AG10803 (cell line): ENCODE data around the gene MAG.

Experiments
- DNase-seq: peaks from one replicate; pipeline ENCODE4 v3.0.0; 2010; ENCODE audit warnings: low read depth
- H3K4me3 ChIP-seq: 2 replicates; pipeline ENCODE4 v1.5.1; 2011; ENCODE audit warnings: mild to moderate bottlenecking, low read length, control low read depth
- CTCF ChIP-seq: conservative IDR thresholded peaks from 2 replicates; pipeline ENCODE4 v1.5.1; 2011; ENCODE audit warnings: mild to moderate bottlenecking, low read length, control low read depth, inconsistent platforms

The MAG gene

GRCh38 chr19:35251456-35251855, 40.5 kb upstream of the MAG start:
- no peak for DNase-seq
- no peak for TF ChIP-seq CTCF

GRCh38 chr19:35253316-35254286, 38.4 kb upstream of the MAG start:
- H3K4me3 ChIP-seq: no peak overlapping the region
- no peak for DNase-seq
- TF ChIP-seq CTCF: no peak

More at GRCh38 chr19:35251456-35251855, 40.5 kb upstream of the MAG start:
- no peak overlapping the region for H3K4me3 ChIP-seq

- DNase-seq: no peak
- no peak overlapping the region for H3K4me3 ChIP-seq
- no peak for TF ChIP-seq CTCF
Observed at GRCh38 chr19:35254341-35255297, 37.3 kb upstream of the MAG start.

- TF ChIP-seq CTCF: no peak
- DNase-seq: no peak
- no peak overlapping the region for H3K4me3 ChIP-seq
Observed at GRCh38 chr19:35256566-35256965, 35.4 kb upstream of the MAG start.

- no peak for DNase-seq
- no peak for TF ChIP-seq CTCF
- H3K4me3 ChIP-seq: no peak overlapping the region
Observed at GRCh38 chr19:35257113-35257461, 34.9 kb upstream of the MAG start.

- DNase-seq: no peak
- no peak overlapping the region for H3K4me3 ChIP-seq
- TF ChIP-seq CTCF: no peak
Observed at GRCh38 chr19:35260694-35261304, 31.2 kb upstream of the MAG start.
